H1 (cell line): ENCODE results near the gene SNAI1. TPM values are rescaled to one million over a fixed set of nuclear protein-coding genes. Genes with fewer than 3 reads are reported as not detected.

Experiments
- ATF2 ChIP-seq: IDR thresholded peaks from 2 replicates; pipeline ENCODE4 v1.6.1; 2012; ENCODE audit warnings: low read length, inconsistent platforms
- CHD7 ChIP-seq: fragments of 300-600 bp; sonication (generic); IDR thresholded peaks from 2 replicates; pipeline ENCODE4 v1.7.1; 2012; ENCODE audit warnings: low read length, moderate library complexity, mild to moderate bottlenecking, inconsistent platforms; ENCODE audit not compliant: insufficient replicate concordance
- KDM5A ChIP-seq: fragments of 200-600 bp; IDR thresholded peaks from 2 replicates; pipeline ENCODE4 v1.7.1; 2012; ENCODE audit warnings: mild to moderate bottlenecking, low read length, inconsistent platforms, mixed read lengths
- RBBP5 ChIP-seq: IDR thresholded peaks from 2 replicates; pipeline ENCODE4 v1.7.1; 2012; ENCODE audit warnings: low read depth, mild to moderate bottlenecking, inconsistent platforms, low read length, moderate library complexity, borderline replicate concordance
- SUZ12 ChIP-seq: fragments of 200-600 bp; sonication (generic); IDR thresholded peaks from 2 replicates; pipeline ENCODE4 v1.6.1; 2012; ENCODE audit warnings: mild to moderate bottlenecking, inconsistent platforms, low read length, moderate library complexity, mixed read lengths
- USF2 ChIP-seq: IDR thresholded peaks from 2 replicates; pipeline ENCODE4 v1.6.1; 2011; ENCODE audit warnings: low read length, improper control_type of control experiment
- polyA plus RNA-seq, 7 experiments: library from polyadenylated mRNA; depleted of rRNA in 3 of 7; stranded (reverse) in 5 of 7; unstranded in 2 of 7; fragments of >200 nt in 5 of 7; fragments of 200-250 nt in 2 of 7; gene quantifications; 1 replicate in 5 of 7; 2 replicates in 1 of 7; 4 replicates in 1 of 7; pipeline versions ENCODE4 v1.2.1 to v1.2.3, GENCODE V29; 2011 to 2013; ENCODE audit warnings: missing spikeins in 2 of 7, mixed read lengths in 2 of 7
- total RNA-seq: library from RNA; stranded (reverse); fragmentation: NEBNext Ultra II Directional; extraction: Animal tissue kit (Norgen Biotek cat#: 25700); gene quantifications from 2 replicates; pipeline ENCODE4 v1.2.1, GENCODE V29; 2021

The SNAI1 gene
- total and polyA plus RNA-seq, 2 of the 8 experiments (the other 6 are each of a cell fraction or from before 2014, with no cell fraction given), result 6.5 to 8.0 TPM

- no peak for TF ChIP-seq CHD7
- TF ChIP-seq USF2, result no peak
- no peak for TF ChIP-seq KDM5A
- TF ChIP-seq RBBP5, result no peak
- TF ChIP-seq ATF2, result no peak
- TF ChIP-seq SUZ12, result no peak
Measured at GRCh38 chr20:50012282-50013263, 29.8 kb downstream of the SNAI1 start (continued).
